ENCODE results near the gene CREB5.

The CREB5 gene

DNA sequence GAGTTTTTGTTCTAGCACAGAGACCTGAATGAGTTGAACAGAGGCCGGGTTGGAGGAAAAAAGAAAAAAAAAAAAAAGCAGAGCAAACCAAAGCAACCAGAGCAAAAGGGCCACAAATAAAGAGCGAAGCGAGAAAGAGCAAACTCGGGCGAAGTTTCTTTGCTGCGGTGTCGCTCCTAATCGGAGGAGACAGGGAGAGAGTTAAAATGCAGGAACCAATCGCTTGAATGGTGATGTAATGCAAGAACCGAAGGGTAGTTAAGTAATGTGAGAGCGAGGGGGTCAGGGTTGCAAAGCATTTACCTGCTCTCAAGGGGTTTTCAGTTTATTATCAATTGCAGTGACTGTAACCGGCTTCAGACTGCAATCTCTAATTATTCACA lies 274.1 kb downstream of the CREB5 start:
- TF ChIP-seq, protein P1, sequence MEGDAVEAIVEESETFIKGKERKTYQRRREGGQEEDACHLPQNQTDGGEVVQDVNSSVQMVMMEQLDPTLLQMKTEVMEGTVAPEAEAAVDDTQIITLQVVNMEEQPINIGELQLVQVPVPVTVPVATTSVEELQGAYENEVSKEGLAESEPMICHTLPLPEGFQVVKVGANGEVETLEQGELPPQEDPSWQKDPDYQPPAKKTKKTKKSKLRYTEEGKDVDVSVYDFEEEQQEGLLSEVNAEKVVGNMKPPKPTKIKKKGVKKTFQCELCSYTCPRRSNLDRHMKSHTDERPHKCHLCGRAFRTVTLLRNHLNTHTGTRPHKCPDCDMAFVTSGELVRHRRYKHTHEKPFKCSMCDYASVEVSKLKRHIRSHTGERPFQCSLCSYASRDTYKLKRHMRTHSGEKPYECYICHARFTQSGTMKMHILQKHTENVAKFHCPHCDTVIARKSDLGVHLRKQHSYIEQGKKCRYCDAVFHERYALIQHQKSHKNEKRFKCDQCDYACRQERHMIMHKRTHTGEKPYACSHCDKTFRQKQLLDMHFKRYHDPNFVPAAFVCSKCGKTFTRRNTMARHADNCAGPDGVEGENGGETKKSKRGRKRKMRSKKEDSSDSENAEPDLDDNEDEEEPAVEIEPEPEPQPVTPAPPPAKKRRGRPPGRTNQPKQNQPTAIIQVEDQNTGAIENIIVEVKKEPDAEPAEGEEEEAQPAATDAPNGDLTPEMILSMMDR (IDR thresholded peaks at IDR 0.05; ENCODE audit: borderline replicate concordance, control extremely low read depth, extremely low read depth, insufficient read depth, missing control alignments), result no peak
- in situ Hi-C loops (cut with MboI; ENCODE audit: low sequenced_read_pairs, unreplicated experiment), result no loop called here
- DNase-seq (ENCODE audit: low spot score), result no peak

- DNase-seq (ENCODE audit: low spot score), result no peak
Measured at GRCh38 chr7:28687537-28687936, 275.2 kb downstream of the CREB5 start.

DNA sequence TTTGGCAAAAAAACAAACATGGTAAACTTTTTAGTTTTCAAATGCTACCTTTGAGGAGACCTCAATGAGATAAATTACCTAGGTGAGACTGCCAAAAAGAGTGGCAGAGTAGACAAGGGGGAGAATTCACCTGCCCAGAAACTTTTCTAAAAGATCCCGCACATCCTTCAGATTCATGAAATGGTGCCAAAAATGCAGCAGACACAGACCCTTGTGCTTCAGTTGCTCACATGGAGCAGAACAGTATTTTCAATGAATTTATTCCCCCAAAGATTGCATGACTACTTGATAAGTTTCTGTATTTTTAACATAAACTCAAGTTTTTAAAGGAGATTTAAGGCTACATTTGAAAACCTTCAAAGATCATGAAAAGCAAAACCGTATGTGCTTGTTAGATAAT lies 275.9 kb downstream of the CREB5 start:
- in situ Hi-C loops (cut with MboI; ENCODE audit: low sequenced_read_pairs, unreplicated experiment), result no loop called here
- DNase-seq (ENCODE audit: low spot score), result no peak
- TF ChIP-seq, protein P1 (IDR thresholded peaks at IDR 0.05; ENCODE audit: borderline replicate concordance, control extremely low read depth, extremely low read depth, insufficient read depth, missing control alignments), result no peak

More at GRCh38 chr7:28687537-28687936, 275.2 kb downstream of the CREB5 start:
- TF ChIP-seq, protein P1 (IDR thresholded peaks at IDR 0.05; ENCODE audit: borderline replicate concordance, control extremely low read depth, extremely low read depth, insufficient read depth, missing control alignments), result no peak
- in situ Hi-C loops (cut with MboI; ENCODE audit: low sequenced_read_pairs, unreplicated experiment), result no loop called here

- TF ChIP-seq, protein P1 (IDR thresholded peaks at IDR 0.05; ENCODE audit: borderline replicate concordance, control extremely low read depth, extremely low read depth, insufficient read depth, missing control alignments), result no peak
Measured at GRCh38 chr7:28688651-28689050, 276.3 kb downstream of the CREB5 start.

DNA sequence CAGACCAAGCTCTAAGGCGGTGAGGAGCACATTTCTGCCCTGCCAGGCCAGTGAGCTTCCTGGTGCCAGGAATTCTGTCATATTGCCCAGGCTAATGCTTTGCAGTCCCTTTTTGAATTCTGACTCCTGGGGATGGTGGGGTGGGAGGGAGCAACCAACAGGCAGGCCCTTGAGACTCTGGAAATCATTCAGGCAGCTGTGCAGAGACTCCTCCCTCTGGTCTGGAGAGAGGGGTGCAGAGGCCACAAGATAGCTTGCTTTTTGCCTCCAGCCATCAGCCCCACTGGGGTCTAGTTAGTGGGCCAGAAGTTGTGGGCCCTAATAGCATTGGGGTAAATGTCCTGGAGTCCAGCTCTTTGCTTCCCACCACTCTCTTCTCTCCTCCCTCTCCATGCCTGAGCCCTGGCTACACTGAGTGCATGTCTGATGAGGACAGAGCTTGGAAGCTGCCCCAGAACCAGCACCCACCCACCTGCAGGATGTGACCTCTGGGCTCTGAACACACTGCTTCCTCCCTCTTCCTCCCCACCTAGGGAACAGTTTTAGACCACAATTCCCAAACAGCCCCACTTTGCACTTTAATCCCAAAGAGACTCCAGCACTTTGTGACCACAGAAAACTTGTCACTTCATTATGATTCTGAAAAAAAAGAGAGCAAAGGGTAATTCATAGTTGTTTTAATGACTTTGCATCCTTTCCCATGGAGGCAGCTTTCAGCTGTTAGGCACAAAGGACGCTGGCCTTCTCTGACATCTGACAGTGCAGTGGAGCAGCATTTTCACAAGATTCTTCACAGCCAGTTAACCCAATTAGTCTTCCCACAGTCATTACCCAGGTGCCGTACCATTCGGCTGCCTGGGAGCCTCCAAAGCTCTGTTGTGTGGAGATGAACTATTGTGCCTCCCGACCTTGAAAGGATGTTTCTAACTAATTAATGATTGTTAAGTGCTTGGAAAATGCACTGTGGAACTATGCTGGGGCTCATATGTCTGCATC lies 283.3 kb downstream of the CREB5 start:
- TF ChIP-seq, protein P1 (IDR thresholded peaks at IDR 0.05; ENCODE audit: borderline replicate concordance, control extremely low read depth, extremely low read depth, insufficient read depth, missing control alignments), result no peak
- in situ Hi-C loops (cut with MboI; ENCODE audit: low sequenced_read_pairs, unreplicated experiment), result no loop called here
- no peak for DNase-seq (ENCODE audit: low spot score)

More at GRCh38 chr7:28688651-28689050, 276.3 kb downstream of the CREB5 start:
- in situ Hi-C loops (cut with MboI; ENCODE audit: low sequenced_read_pairs, unreplicated experiment), result no loop called here
- DNase-seq (ENCODE audit: low spot score), result no peak

DNA sequence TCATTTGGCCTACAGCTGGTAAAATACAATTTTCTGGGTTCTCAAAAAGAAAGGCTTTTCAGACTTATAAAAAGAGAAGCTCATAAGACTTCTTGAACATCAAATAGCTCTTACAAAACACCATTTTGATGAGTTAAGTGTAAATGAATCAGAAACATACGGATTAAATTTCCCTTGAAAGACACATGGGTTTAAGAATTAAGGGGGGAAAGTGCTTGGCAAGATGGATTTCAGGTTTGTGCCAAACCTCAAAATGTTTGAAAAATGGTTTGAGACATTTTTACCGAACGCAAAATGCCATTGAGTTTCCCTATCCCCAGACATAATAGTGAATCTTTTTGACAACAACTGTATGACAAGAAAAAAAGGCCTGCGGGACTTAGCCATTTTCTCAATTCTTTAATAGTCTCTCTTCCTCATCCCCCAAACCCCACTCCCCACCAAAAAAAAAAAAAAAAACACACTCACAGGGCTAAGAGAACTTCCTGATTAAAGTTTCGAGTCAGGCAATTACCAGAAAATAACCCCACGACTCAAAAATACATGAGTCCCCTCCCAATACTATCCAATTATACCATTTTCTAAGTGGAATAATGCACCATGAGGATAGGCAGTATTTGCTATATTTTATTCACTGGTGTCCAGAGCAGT lies 285.7 kb downstream of the CREB5 start:
- no peak for DNase-seq (ENCODE audit: low spot score)
- TF ChIP-seq, protein P1 (IDR thresholded peaks at IDR 0.05; ENCODE audit: borderline replicate concordance, control extremely low read depth, extremely low read depth, insufficient read depth, missing control alignments), result no peak
- in situ Hi-C loops (cut with MboI; ENCODE audit: low sequenced_read_pairs, unreplicated experiment), result no loop called here
